ENCODE results near the gene CILP2. TPM values are rescaled to one million over a fixed set of nuclear protein-coding genes. Genes with fewer than 3 reads are reported as not detected.

The CILP2 gene
- total and polyA plus RNA-seq, 2 experiments from 2014 or later: 4.0 to 21.6 TPM

GRCh38 chr19:19515642-19516519, 22.2 kb upstream of the CILP2 start, which contains the start of gene NDUFA13 (continued):
- TF ChIP-seq REST (IDR thresholded peaks at IDR 0.05; ENCODE audit: unreplicated experiment): no peak
- TF ChIP-seq EZH2phosphoT487 (IDR thresholded peaks at IDR 0.05; ENCODE audit: unreplicated experiment): no peak
- TF ChIP-seq JUNB (IDR thresholded peaks at IDR 0.05; ENCODE audit: unreplicated experiment): no peak
- TF ChIP-seq NANOG (IDR thresholded peaks at IDR 0.05; ENCODE audit: borderline replicate concordance): no peak
- TF ChIP-seq POLR2AphosphoS5 (IDR thresholded peaks at IDR 0.05; ENCODE audit: low read depth): peak; percentile 96

- Mint-ChIP-seq H3K4me3 (peak overlapping the region; percentile 95), H3K9me3 (no peaks in the 10 kb centered on the region; the same call in 1 of the 3 replicates), H3K4me1 (peaks cover 2% of the 10 kb centered on the region; the same call in 2 of the 3 replicates), H3K36me3 (ENCODE audit: low read depth) (peaks cover 35% of the 10 kb centered on the region), H3K27me3 (ENCODE audit: insufficient read depth, low read depth, poor library complexity) (peaks cover 10% of the 10 kb centered on the region), H3K27ac (no peak overlapping the region)
- no peaks in the 10 kb centered on the region; the same call in 1 of the 2 replicates for H3K4me1 ChIP-seq (ENCODE audit: insufficient read depth)
- 0 out of 2 replicates have a peak, but pooled peaks cover 3% of the 10 kb centered on the region for H3F3A ChIP-seq (replicated peaks; ENCODE audit: low read depth)
- ATAC-seq (no peak), DNase-seq (ENCODE audit: low spot score) (no peak)
- no peak overlapping the region for H3K27ac ChIP-seq (ENCODE audit: low read depth)
- H4K20me1 ChIP-seq (replicated peaks; ENCODE audit: insufficient read depth): peaks cover 17% of the 10 kb centered on the region; the same call in 1 of the 2 replicates
- H3K27me3 ChIP-seq (ENCODE audit: insufficient read depth): no peaks in the 10 kb centered on the region
- no peak overlapping the region for H2AFZ ChIP-seq
- H3K4me2 ChIP-seq: peak overlapping the region; percentile 99
- H3K79me2 ChIP-seq (replicated peaks; ENCODE audit: insufficient read depth): peaks cover 57% of the 10 kb centered on the region
- H3K36me3 ChIP-seq (ENCODE audit: insufficient read depth): 0 out of 2 replicates have a peak, but pooled peaks cover 3% of the 10 kb centered on the region
- H3K4me3 ChIP-seq: peak overlapping the region; percentile 99
- no peaks in the 10 kb centered on the region for H3K9me2 ChIP-seq (ENCODE audit: insufficient read depth)
- TF ChIP-seq ZNF462 (CRISPR knock-in tag; IDR thresholded peaks at IDR 0.05): no peak
- TF ChIP-seq ZNF114 (CRISPR knock-in tag; IDR thresholded peaks at IDR 0.05): no peak
- TF ChIP-seq POLR2AphosphoS5 (IDR thresholded peaks at IDR 0.05; ENCODE audit: low read depth): no peak
- TF ChIP-seq EZH2phosphoT487 (IDR thresholded peaks at IDR 0.05; ENCODE audit: unreplicated experiment): no peak
- TF ChIP-seq EZH2 (IDR thresholded peaks at IDR 0.05; ENCODE audit: low read depth, unreplicated experiment): no peak
- no peak for TF ChIP-seq NANOG (IDR thresholded peaks at IDR 0.05; ENCODE audit: borderline replicate concordance)
- TF ChIP-seq CTCF (conservative IDR thresholded peaks at IDR 0.05; ENCODE audit: low read depth in 2 of 2): no peak
- no peak for TF ChIP-seq ZNF331 (CRISPR knock-in tag; IDR thresholded peaks at IDR 0.05; ENCODE audit: low read depth)
- no peak for TF ChIP-seq CREB1 (CRISPR knock-in tag; IDR thresholded peaks at IDR 0.05; ENCODE audit: low read depth)
Measured at GRCh38 chr19:19517235-19517619, 20.8 kb upstream of the CILP2 start.

Data from GM23338 (cell line).